Peyer's patch (tissue), 4 donors: ENCODE measurements around the gene RPL29.

Experiments used
- POLR2A ChIP-seq, 2 donors: fragments of 450-650 bp; IDR thresholded peaks; one replicate each; pipeline ENCODE4 v1.5.1; 2017; ENCODE audit warnings: antibody characterized with exemption in 2 of 2, mild to moderate bottlenecking in 2 of 2, moderate library complexity in 2 of 2
- TF ChIP-seq, protein P1 (sequence below), 6 experiments: fragments of 450-650 bp in 4 of 6; fragments of 200-600 bp in 2 of 6; sonication (generic) in 1 of 6; IDR thresholded peaks; one replicate each; pipeline ENCODE4 v1.5.1; 2017 to 2019; ENCODE audit warnings: antibody characterized with exemption in 6 of 6, mild to moderate bottlenecking in 3 of 6, moderate library complexity in 1 of 6

GRCh38 chr3:51946796-51947195 is 48.9 kb downstream of the RPL29 start:
- TF ChIP-seq, protein P1, sequence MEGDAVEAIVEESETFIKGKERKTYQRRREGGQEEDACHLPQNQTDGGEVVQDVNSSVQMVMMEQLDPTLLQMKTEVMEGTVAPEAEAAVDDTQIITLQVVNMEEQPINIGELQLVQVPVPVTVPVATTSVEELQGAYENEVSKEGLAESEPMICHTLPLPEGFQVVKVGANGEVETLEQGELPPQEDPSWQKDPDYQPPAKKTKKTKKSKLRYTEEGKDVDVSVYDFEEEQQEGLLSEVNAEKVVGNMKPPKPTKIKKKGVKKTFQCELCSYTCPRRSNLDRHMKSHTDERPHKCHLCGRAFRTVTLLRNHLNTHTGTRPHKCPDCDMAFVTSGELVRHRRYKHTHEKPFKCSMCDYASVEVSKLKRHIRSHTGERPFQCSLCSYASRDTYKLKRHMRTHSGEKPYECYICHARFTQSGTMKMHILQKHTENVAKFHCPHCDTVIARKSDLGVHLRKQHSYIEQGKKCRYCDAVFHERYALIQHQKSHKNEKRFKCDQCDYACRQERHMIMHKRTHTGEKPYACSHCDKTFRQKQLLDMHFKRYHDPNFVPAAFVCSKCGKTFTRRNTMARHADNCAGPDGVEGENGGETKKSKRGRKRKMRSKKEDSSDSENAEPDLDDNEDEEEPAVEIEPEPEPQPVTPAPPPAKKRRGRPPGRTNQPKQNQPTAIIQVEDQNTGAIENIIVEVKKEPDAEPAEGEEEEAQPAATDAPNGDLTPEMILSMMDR (IDR thresholded peaks at IDR 0.05), result no peak
- no peak for TF ChIP-seq POLR2A (IDR thresholded peaks at IDR 0.05)
